Stimulated activated CD8-positive, alpha-beta memory T cell treated with anti-CD3 and anti-CD28 coated beads, Interleukin-7, amount 100 ng/mL, for 1 hour (primary cell): ENCODE results near the gene ITSN1.

Experiments
- DNase-seq, 2 donors: peaks; one replicate each; pipeline ENCODE4 v3.0.0-alpha.2; 2020; ENCODE audit warnings: low read depth in 2 of 2

Gene ITSN1

DNA sequence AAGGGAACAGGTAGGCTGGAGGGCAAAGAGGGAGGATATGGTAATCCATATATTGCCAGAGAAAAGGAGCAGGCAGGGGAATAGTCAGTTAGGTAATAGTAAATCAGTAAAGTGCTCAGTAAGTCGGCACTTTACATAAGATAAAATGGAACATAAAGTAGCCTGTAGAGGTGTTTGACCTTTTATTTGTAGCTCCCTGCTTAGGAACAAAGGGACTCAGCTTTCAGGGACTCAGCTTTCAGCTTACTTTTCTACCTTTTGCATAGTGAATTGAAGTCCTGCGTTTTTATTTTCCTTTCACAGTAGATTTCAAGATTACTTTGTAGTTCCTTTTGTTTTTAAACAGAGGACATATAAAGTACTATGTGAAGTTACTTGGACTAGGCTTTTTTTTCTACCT is 87.3 kb downstream of the ITSN1 start:
- DNase-seq: no peak

GRCh38 chr21:33731447-33731846 is 89.1 kb downstream of the ITSN1 start:
- DNase-seq: no peak

DNA sequence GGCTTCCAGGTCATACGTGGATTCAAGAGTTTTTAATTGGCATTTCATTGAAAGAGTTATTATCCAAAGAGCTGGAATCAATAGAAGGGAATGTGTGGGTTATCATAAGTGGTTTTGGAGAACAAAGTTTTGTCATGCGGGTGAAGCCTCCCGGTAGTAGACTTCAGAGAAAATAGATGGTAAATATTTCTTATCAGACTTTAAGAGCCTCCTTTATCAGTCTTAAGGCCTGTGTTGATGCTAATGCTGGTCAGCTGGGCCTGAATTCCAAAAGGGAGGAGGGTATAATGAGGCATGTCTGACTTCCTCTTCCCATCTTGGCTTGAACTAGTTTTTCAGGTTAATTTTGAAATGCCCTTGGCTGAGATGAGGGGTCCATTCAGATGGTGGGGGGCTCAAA is 89.7 kb downstream of the ITSN1 start:
- DNase-seq: no peak

DNA sequence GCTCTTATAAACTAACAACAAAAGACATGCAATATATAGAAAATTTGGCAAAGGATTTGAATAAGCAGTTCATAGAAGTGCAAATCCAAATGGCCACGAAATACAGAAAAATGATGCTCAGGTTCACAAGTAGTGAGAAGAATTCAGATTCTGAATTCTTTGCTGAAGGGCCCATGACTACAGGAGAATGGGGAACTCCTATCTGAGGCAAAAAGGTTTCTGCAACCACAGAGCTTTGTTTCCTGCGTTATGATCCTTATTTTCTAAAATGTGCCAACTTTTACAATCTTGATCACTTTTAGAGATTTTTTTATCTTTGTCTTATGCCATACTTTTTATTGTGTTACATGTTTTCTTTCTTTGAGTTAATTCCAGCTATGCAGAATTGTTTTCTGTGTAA is 91.3 kb downstream of the ITSN1 start:
- no peak for DNase-seq

DNA sequence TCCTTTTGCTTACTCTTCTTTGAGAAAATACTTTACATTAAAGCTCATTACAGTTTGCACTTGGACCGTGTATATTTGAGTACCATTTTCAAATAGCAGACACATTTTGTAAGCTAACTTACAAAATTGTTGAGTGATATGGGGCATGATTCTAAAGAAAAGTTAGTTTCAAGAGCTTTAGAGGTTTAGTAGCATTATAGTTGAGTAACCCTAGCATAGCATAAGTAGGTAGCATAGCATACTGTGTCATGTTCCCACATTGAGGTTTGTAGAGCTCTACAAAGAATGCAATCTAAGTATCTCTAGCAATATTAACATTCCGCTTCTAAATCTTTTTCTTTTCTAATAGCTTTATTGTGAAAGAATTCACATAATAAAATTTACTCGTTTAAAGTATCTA is 92.0 kb downstream of the ITSN1 start:
- no peak for DNase-seq

- DNase-seq: no peak
Observed at GRCh38 chr21:33734818-33735217, 92.5 kb downstream of the ITSN1 start.

- no peak for DNase-seq
Observed at GRCh38 chr21:33736569-33736968, 94.3 kb downstream of the ITSN1 start.

GRCh38 chr21:33739701-33740100 is 97.4 kb downstream of the ITSN1 start:
- no peak for DNase-seq

GRCh38 chr21:33747420-33747819 is 105.1 kb downstream of the ITSN1 start:
- no peak for DNase-seq

DNA sequence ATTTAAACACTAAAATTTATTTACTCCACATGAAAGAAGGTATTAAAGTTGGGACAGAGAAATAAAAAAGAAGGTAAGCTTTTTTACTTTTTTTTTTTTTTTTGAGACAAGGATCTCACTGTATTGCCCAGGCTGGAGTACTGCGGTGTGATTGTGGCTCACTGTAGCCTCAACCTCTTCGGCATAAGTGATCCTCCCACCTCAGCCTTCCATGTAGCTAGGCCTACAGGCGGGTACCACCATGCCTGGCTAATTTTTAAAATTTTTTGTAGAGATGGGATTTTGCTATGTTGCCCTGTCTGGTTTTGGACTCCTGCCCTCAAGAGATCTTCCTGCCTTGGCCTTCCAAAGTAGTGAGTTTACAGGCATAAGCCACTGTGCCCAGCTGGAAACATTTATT is 106.6 kb downstream of the ITSN1 start:
- no peak for DNase-seq

DNA sequence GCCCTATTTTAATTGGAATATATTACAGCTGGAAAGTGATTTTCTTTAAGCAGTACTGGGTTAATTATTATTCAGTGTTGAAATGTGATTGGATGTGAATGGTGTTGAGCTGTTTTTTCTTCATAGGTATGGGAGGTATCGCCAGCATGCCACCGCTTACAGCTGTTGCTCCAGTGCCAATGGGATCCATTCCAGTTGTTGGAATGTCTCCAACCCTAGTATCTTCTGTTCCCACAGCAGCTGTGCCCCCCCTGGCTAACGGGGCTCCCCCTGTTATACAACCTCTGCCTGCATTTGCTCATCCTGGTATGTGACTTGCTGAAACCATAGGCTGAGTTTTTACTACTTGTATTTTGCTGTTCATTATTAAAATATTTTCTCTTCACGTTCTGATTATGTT is 107.7 kb downstream of the ITSN1 start:
- no peak for DNase-seq

DNA sequence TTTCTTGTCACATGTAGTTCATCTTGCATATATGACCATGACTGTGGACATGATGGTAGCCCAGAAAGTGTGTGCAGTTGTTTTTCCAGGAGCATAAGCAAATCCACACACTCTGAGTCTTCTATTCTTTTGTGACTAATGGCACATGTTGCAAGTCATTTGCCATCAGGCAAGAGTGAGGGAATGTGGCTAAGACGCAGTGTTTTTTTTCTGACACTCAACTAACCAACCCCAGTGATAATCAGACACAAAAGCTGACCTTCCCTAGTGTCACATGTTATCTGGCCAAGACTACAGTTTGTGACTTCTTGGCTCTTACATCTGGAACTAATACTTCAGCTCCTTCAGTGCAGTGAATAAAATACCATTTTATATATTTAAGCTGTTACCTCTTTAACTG is 108.8 kb downstream of the ITSN1 start:
- no peak for DNase-seq

GRCh38 chr21:33751533-33751932 is 109.2 kb downstream of the ITSN1 start:
- no peak for DNase-seq

DNA sequence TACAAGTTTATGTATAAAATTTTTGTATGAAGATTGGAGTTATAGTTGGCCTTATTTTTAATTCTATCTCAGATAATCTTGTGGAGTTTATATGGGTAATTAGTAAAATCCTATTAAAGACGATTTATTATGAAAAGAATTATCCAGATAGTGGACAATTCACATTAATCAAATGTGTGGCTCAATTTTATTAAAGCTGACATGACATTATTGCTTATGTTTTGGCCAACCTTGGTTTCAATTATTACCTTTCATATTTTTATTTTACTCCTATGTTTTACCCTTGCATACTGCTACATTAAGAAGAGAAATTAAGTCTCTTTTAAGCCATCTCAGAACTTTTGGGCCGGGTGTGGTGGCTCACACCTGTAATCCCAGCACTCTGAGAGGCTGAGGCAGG is 110.0 kb downstream of the ITSN1 start:
- DNase-seq: no peak

DNA sequence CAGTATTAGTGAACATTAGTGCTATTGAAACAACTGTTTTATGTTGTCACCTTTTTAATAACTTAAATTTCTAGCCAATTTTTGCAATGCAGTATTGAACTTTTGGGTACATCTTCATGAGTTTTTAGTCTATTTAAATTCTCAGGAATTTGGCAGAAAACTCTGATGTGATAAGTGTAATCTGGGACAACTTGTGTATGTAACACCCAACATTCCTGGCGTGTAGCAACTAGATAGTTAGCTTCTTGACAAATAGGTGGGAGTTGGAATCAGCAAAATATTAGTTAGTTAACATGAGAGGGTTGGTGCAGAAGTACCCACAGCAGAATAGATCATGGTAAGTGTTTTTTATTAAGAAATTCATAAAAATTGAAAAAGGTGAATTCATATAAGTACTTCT is 111.6 kb downstream of the ITSN1 start:
- no peak for DNase-seq

DNA sequence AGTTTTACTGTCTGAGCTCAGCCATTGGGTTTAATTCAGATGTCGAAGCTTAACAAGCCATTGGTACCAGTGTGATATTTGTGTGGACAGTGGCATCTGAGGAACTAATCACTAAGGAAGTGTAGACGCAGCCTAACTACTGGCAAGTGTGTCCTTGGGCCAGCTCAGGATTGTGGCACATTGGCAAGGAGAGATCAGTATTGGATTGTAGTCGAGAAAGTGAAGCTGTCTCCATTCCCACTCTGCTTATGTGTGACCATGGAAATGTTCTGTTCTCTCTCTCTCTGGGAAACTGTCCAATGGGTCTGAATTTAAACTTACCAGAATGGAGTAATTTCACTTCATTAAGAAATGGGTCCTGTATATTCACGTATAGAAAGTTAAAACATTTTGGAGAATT is 112.2 kb downstream of the ITSN1 start:
- no peak for DNase-seq

DNA sequence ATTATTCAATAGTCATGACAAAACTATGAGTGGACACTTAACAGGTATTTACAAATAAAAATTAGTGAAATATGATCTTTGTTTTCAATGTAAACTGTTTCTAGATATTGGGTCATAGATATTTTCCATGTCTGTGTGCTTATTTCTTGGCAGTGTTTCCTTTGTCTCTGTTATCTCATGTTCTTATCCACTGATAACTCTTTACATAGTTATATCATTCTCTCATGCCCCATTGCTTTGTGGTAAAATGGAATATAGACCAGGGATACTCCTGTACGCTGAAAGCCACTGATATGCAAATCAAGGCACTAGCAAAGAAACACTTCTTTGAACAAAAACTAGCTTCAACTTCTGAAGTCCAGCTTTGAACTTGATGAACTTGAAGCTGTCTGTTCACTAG is 113.1 kb downstream of the ITSN1 start:
- DNase-seq: no peak

DNA sequence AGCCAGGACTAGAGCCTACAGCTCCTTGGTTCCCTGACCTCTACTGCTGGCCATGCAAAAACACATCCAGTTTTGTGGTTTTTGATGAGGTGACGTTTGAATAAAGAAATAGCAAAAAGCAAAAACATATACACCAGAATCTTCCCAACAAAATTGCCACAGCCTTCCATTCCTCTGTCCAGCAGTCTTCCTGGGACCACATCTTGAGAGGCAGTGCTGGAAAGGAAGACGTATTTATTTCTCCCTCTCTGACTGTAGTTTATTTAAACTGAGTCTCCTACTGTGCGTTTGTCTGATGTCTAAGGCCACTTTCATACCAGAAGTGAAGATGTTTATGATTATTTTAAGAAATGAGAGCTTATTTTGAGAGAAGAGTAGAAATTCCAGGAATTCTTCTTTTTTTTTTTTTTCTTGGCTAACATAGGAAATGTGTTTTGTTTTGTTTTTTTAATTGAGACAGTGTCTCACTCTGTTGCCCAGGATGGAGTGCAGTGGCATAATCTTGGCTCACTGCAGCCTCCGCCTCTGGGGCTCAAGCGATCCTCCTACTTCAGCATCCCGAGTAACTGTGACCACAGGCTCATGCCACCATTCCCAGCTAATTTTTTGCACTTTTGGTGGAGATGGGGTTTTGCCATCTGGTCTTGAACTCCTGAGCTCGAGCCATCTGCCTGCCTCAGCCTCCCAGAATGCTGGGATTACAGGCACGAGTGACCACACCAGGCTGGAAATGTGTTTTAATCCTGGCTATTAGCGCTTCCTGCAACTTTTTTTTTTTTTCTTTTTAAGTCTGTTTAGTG is 118.5 kb downstream of the ITSN1 start:
- DNase-seq: no peak

DNA sequence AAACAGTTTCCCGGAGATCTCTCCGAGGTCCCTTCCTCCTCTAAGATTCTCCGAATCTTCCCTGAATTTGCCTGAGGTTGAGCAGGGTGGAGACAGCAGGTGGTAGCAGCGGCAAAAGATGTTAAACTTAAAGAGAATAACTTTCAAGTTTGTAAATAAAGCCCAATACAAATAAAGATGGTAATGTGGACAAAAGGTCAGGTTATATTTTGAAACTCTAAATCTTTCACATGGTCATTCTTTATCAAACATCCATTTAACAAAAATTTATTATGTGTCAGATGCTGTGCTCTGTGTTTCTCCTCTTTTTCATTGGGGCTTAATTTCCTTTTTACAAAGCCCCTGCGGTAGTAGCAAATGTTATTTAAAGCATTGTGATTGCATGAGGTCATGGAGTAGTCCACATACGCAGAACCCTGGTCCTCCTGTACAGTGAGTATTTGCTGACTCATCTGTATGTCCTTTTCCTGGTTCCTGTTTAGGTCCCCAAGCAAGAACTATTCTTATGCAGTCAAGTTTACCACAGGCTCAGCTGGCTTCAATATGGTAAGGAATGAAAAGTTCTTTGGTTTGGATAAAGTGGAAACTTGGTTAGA is 119.2 kb downstream of the ITSN1 start:
- DNase-seq: no peak

GRCh38 chr21:33762803-33763581 is 120.7 kb downstream of the ITSN1 start:
- DNase-seq: no peak

DNA sequence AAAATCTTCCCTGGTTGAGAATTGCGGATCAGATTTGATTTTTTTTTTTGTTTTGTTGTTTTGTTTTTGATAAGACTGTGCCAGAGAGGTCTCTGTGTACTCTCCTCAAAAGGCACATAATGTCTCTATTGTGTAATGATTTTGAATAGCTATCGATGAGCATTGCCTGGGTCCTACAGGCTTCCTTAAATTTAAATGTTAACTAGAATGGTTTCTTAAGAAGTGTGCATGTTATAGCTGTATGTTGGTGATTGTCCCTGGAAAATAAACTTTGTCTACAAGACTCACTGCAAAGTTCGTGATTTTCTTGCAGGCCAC is 121.2 kb downstream of the ITSN1 start:
- DNase-seq: no peak

GRCh38 chr21:33767236-33767635 is 124.9 kb downstream of the ITSN1 start:
- no peak for DNase-seq

DNA sequence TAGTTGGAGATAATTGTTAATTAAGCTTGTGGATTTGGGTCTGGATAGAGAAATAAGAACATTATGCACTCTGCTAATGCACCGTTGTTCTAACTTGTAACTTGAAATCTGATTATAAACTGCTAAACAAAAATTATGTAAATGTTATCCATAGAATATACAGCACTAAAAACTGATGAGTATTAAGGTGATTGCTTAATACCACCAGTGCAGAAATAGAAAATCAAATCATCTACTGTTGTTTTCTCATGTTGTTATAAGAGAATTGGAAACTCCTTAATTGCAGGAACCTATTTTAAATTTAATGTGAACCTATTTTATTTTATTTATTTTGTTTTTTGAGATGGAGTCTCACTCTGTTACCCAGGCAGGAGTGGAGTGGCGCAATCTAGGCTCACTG is 125.7 kb downstream of the ITSN1 start:
- DNase-seq: no peak
